ENCODE data around the gene UNKL.

UNKL gene

GRCh38 chr16:1372292-1372950 is 42.1 kb downstream of the UNKL start:
- WGBS, 2 experiments (ENCODE audit: insufficient coverage in 2 of 2), result 92 to 99% methylated on average over 3 to 5 of the region's 21 CpGs
- peaks cover 32% of the 10 kb centered on the region for H3K36me3 ChIP-seq (ENCODE audit: control insufficient read depth, insufficient read depth, low read length)

DNA sequence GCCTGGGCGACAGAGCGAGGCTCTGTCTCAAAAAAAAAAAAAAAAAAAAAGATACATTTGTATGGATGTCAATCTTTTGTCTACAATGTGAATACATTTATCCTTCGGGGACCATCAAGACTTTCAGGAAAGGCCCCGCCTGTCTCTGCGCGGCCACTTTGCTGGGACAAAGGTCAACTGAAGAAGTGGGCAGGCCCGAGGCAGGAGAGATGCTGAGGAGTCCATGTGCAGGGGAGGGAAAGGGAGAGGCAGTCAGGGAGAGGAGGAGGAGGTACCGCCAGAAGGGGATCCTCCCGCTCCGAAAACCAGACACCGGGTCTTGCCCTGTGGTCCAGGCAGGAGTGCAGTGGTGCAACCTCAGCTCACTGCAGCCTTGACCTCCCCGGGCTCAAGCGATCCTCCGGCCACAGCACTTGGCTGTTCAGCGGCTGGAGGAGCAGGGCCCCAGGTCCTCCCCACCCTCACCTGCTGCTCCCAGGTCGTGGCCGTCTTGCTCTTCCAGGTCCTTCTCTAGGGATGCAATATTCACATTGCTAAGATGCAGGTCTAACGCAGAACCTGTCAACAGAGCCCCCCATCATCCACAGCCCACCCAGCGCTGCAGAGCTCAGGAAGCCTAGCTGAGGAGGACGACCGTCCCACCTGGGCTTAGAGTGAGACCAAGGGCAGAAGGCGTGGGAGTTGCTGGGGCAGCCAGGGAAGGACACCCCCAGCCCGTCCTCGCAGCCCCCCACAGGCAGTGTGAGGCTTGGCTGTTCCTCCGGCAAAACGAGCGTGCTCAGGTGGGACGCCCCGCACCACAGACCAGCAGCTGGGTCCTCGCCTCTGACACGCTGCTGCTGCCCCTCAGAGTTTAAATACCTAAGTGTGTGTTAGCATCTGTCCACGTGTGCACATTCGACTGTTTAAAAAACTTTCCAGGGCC is 43.2 kb downstream of the UNKL start:
- Histone ChIP-seq H3K4me3 (ENCODE audit: extremely low read depth, insufficient read depth, low read length, poor library complexity, severe bottlenecking) (no peak overlapping the region), H3K27ac (ENCODE audit: low read depth, low read length, severe bottlenecking) (no peak overlapping the region), H3K9me3 (ENCODE audit: control insufficient read depth, low read length) (no peaks in the 10 kb centered on the region), H3K4me1 (ENCODE audit: control insufficient read depth, insufficient read depth, low read length, poor library complexity, severe bottlenecking) (no peaks in the 10 kb centered on the region), H3K36me3 (ENCODE audit: control insufficient read depth, insufficient read depth, low read length) (peaks cover 39% of the 10 kb centered on the region)
- 93 to 94% methylated on average over 25 to 30 of the region's 33 CpGs for WGBS, 2 experiments (ENCODE audit: insufficient coverage in 2 of 2)

More at GRCh38 chr16:1372292-1372950, 42.1 kb downstream of the UNKL start:
- no peaks in the 10 kb centered on the region for H3K9me3 ChIP-seq (ENCODE audit: control insufficient read depth, low read length)
- no peak overlapping the region for H3K27ac ChIP-seq (ENCODE audit: low read depth, low read length, severe bottlenecking)
- H3K4me3 ChIP-seq (ENCODE audit: extremely low read depth, insufficient read depth, low read length, poor library complexity, severe bottlenecking), result no peak overlapping the region
- no peaks in the 10 kb centered on the region for H3K4me1 ChIP-seq (ENCODE audit: control insufficient read depth, insufficient read depth, low read length, poor library complexity, severe bottlenecking)

DNA sequence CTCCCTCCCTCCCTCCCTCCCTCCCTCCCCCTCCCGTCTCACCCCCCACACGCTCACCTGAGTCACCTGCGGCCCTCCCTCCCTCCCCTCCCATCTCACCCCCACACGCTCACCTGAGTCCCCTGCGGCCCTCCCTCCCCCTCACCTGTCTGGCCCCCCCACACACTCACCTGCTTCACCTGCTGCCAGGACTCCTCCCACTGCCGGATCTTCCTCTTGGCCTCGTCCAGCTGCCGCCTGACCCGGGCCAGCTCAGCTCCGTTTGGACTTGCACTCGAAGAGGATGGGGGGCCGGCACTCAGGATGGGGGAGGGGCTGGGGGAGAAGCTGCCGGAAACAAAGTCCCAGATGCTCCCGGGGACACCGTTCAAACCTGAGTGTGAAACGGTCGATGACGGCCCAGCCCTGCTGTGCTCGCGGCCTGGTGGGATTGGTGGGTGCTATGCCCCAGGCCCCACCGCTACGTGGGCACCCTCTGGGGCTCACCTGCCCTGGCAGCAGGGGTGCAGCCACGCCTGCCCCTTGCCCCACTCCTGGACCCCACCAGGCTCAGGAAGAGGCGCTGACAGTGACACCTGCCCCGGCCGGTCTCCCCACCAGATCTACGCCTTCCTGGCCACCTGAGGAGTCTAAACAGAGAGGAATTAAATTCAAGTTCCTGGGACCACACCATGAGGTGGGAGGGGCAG is 46.9 kb downstream of the UNKL start:
- no peak overlapping the region for H3K4me3 ChIP-seq (ENCODE audit: extremely low read depth, insufficient read depth, low read length, poor library complexity, severe bottlenecking)
- 93% methylated on average over 11 to 19 of the region's 27 CpGs for WGBS, 2 experiments (ENCODE audit: insufficient coverage in 2 of 2)
- no peaks in the 10 kb centered on the region for H3K9me3 ChIP-seq (ENCODE audit: control insufficient read depth, low read length)
- H3K27ac ChIP-seq (ENCODE audit: low read depth, low read length, severe bottlenecking), result no peak overlapping the region
- H3K36me3 ChIP-seq (ENCODE audit: control insufficient read depth, insufficient read depth, low read length), result peaks cover 57% of the 10 kb centered on the region
- H3K4me1 ChIP-seq (ENCODE audit: control insufficient read depth, insufficient read depth, low read length, poor library complexity, severe bottlenecking), result no peaks in the 10 kb centered on the region

- H3K9me3 ChIP-seq (ENCODE audit: control insufficient read depth, low read length), result no peaks in the 10 kb centered on the region
- no peaks in the 10 kb centered on the region for H3K4me1 ChIP-seq (ENCODE audit: control insufficient read depth, insufficient read depth, low read length, poor library complexity, severe bottlenecking)
- H3K4me3 ChIP-seq (ENCODE audit: extremely low read depth, insufficient read depth, low read length, poor library complexity, severe bottlenecking), result no peak overlapping the region
- WGBS, 2 experiments (ENCODE audit: insufficient coverage in 2 of 2), result 93 to 94% methylated on average over 17 to 23 of the region's 24 CpGs
- H3K36me3 ChIP-seq (ENCODE audit: control insufficient read depth, insufficient read depth, low read length), result peaks cover 66% of the 10 kb centered on the region
- H3K27ac ChIP-seq (ENCODE audit: low read depth, low read length, severe bottlenecking), result no peak overlapping the region
Observed at GRCh38 chr16:1366712-1367299, 47.7 kb downstream of the UNKL start.

GRCh38 chr16:1366060-1366711 is 48.3 kb downstream of the UNKL start:
- H3K36me3 ChIP-seq (ENCODE audit: control insufficient read depth, insufficient read depth, low read length), result peaks cover 63% of the 10 kb centered on the region
- H3K27ac ChIP-seq (ENCODE audit: low read depth, low read length, severe bottlenecking), result no peak overlapping the region
- H3K4me1 ChIP-seq (ENCODE audit: control insufficient read depth, insufficient read depth, low read length, poor library complexity, severe bottlenecking), result no peaks in the 10 kb centered on the region
- no peak overlapping the region for H3K4me3 ChIP-seq (ENCODE audit: extremely low read depth, insufficient read depth, low read length, poor library complexity, severe bottlenecking)
- H3K9me3 ChIP-seq (ENCODE audit: control insufficient read depth, low read length), result no peaks in the 10 kb centered on the region
- 94 to 95% methylated on average over 22 to 27 of the region's 29 CpGs for WGBS, 2 experiments (ENCODE audit: insufficient coverage in 2 of 2)

DNA sequence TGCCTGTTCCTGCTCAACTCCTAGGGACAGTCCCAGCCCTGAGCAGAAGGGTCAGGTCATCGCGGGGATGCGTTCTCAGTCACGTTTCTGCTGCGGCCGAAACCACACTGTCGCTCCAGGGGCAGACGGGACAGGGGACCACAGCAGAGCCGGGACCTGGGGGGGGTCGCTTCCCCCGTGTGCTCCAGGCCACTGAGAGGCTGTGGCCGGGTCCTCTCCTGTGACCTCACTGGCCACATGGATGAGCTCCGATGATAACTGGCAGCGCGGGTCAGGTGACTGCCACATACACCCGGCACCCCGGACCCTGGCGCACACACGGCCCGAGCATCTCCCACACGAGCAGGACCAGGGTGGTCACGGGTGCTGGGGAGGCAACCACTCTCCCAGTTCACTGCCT is 50.0 kb downstream of the UNKL start:
- H3K27ac ChIP-seq (ENCODE audit: low read depth, low read length, severe bottlenecking), result no peak overlapping the region
- WGBS, 2 experiments (ENCODE audit: insufficient coverage in 2 of 2), result 92 to 97% methylated on average over 22 of the region's 22 CpGs

GRCh38 chr16:1363501-1364041 is 50.9 kb downstream of the UNKL start:
- no peak overlapping the region for H3K4me3 ChIP-seq (ENCODE audit: extremely low read depth, insufficient read depth, low read length, poor library complexity, severe bottlenecking)
- H3K9me3 ChIP-seq (ENCODE audit: control insufficient read depth, low read length), result no peaks in the 10 kb centered on the region
- H3K27ac ChIP-seq (ENCODE audit: low read depth, low read length, severe bottlenecking), result no peak overlapping the region
- WGBS, 2 experiments (ENCODE audit: insufficient coverage in 2 of 2), result 52 to 66% methylated on average over 15 to 18 of the region's 18 CpGs
- peaks cover 73% of the 10 kb centered on the region for H3K36me3 ChIP-seq (ENCODE audit: control insufficient read depth, insufficient read depth, low read length)
- no peaks in the 10 kb centered on the region for H3K4me1 ChIP-seq (ENCODE audit: control insufficient read depth, insufficient read depth, low read length, poor library complexity, severe bottlenecking)

More for the DNA sequence above, 50.0 kb downstream of the UNKL start:
- H3K4me3 ChIP-seq (ENCODE audit: extremely low read depth, insufficient read depth, low read length, poor library complexity, severe bottlenecking), result no peak overlapping the region
- no peaks in the 10 kb centered on the region for H3K4me1 ChIP-seq (ENCODE audit: control insufficient read depth, insufficient read depth, low read length, poor library complexity, severe bottlenecking)
- no peaks in the 10 kb centered on the region for H3K9me3 ChIP-seq (ENCODE audit: control insufficient read depth, low read length)
- peaks cover 70% of the 10 kb centered on the region for H3K36me3 ChIP-seq (ENCODE audit: control insufficient read depth, insufficient read depth, low read length)

DNA sequence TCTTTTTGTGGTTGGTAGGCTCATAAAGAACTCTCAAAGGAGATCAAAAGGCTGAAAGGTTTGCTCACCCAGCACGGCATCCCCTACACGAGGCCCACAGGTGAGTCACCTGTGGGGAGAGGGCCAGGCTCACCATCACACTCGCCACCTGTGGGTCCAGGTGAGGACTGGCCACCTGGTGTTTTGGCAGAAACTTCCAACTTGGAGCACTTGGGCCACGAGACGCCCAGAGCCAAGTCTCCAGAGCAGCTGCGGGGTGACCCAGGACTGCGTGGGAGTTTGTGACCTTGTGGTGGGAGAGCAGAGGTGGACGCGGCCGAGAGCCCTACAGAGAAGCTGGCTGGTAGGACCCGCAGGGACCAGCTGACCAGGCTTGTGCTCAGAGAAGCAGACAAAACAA is 51.7 kb downstream of the UNKL start:
- H3K4me3 ChIP-seq (ENCODE audit: extremely low read depth, insufficient read depth, low read length, poor library complexity, severe bottlenecking), result no peak overlapping the region
- peaks cover 69% of the 10 kb centered on the region for H3K36me3 ChIP-seq (ENCODE audit: control insufficient read depth, insufficient read depth, low read length)
- no peak overlapping the region for H3K27ac ChIP-seq (ENCODE audit: low read depth, low read length, severe bottlenecking)
- WGBS, 2 experiments (ENCODE audit: insufficient coverage in 2 of 2), result 97% methylated on average over 11 of the region's 11 CpGs
- no peaks in the 10 kb centered on the region for H3K4me1 ChIP-seq (ENCODE audit: control insufficient read depth, insufficient read depth, low read length, poor library complexity, severe bottlenecking)
- no peaks in the 10 kb centered on the region for H3K9me3 ChIP-seq (ENCODE audit: control insufficient read depth, low read length)

DNA sequence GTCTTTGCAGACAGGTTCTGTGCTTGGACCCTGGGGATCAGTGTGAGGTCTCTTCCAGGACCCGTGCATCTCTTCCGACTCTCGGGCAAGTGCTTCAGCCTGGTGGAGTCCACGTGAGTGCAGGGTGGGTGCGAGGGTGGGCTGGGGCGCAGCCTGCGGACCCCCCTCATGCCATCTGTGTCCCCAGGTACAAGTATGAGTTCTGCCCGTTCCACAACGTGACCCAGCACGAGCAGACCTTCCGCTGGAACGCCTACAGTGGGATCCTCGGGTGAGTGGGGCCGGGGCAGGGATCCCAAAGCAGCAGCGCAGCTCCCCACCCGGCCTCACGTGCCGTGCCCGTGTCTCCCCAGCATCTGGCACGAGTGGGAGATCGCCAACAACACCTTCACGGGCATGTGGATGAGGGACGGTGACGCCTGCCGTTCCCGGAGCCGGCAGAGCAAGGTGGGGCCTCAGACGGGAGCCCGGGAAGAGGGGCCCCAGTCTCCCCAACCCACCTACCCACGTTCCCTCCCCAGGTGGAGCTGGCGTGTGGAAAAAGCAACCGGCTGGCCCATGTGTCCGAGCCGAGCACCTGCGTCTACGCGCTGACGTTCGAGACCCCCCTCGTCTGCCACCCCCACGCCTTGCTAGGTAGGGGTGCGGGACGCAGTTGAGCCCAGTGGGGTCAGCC is 52.7 kb downstream of the UNKL start:
- Histone ChIP-seq H3K27ac (ENCODE audit: low read depth, low read length, severe bottlenecking) (no peak overlapping the region), H3K9me3 (ENCODE audit: control insufficient read depth, low read length) (no peaks in the 10 kb centered on the region), H3K4me3 (ENCODE audit: extremely low read depth, insufficient read depth, low read length, poor library complexity, severe bottlenecking) (no peak overlapping the region), H3K36me3 (ENCODE audit: control insufficient read depth, insufficient read depth, low read length) (peaks cover 66% of the 10 kb centered on the region), H3K4me1 (ENCODE audit: control insufficient read depth, insufficient read depth, low read length, poor library complexity, severe bottlenecking) (no peaks in the 10 kb centered on the region)
- 96 to 97% methylated on average over 39 of the region's 43 CpGs for WGBS, 2 experiments (ENCODE audit: insufficient coverage in 2 of 2)

Measured in mesodermal cell (in vitro differentiated cells).